ENCODE measurements around the gene COLEC12.

Gene COLEC12

DNA sequence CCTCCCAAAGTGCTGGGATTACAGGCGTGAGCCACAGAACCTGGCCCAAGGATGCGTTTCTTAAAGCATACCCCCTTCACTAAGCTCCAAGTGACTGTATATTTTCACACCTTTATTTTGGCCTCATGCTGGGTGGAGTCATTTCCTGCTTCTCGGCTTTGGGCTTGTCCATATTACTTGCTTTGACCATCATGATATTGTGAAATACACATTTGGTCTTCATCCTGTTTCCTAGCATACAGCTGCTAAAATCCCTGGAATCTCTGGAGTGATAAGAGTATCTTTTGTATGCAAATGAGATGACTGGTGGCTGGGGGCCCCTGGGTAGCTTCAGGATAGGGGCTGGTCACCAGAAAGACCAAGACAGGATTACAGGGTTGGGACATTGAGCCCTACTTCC is 17.6 kb upstream of the COLEC12 start:
- in situ Hi-C loops (cut with HindIII; ENCODE audit: low sequenced_read_pairs): no loop called here
- TF ChIP-seq, protein P1, sequence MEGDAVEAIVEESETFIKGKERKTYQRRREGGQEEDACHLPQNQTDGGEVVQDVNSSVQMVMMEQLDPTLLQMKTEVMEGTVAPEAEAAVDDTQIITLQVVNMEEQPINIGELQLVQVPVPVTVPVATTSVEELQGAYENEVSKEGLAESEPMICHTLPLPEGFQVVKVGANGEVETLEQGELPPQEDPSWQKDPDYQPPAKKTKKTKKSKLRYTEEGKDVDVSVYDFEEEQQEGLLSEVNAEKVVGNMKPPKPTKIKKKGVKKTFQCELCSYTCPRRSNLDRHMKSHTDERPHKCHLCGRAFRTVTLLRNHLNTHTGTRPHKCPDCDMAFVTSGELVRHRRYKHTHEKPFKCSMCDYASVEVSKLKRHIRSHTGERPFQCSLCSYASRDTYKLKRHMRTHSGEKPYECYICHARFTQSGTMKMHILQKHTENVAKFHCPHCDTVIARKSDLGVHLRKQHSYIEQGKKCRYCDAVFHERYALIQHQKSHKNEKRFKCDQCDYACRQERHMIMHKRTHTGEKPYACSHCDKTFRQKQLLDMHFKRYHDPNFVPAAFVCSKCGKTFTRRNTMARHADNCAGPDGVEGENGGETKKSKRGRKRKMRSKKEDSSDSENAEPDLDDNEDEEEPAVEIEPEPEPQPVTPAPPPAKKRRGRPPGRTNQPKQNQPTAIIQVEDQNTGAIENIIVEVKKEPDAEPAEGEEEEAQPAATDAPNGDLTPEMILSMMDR (IDR thresholded peaks at IDR 0.05; ENCODE audit: low read depth, low read length): no peak
- H3K4me3 ChIP-seq (ENCODE audit: low read depth, low read length): no peak overlapping the region
- no peak for DNase-seq (ENCODE audit: low read depth, low spot score)

DNA sequence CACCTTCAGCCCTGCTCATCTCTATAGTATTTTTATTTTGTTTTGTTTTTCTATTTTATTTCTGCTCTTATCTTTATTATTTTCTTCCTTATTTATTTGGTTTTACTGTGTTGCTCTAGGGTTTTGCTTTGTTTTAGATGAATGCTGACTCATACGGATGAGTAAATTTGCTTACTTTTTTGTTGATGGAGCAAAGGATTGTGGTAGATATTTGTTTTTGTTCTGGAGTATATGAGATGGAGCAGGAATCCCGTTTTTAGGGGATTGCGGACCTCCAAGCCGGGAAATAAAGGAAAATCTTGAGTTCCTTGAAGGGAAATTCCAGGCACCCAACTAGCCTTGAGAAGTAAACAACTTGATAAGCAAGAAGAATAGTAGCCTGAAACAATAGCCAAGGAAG is 15.3 kb upstream of the COLEC12 start:
- no peak overlapping the region for H3K4me3 ChIP-seq (ENCODE audit: low read depth, low read length)
- no peak for DNase-seq (ENCODE audit: low read depth, low spot score)
- in situ Hi-C loops (cut with HindIII; ENCODE audit: low sequenced_read_pairs): no loop called here
- TF ChIP-seq, protein P1 (IDR thresholded peaks at IDR 0.05; ENCODE audit: low read depth, low read length): no peak

DNA sequence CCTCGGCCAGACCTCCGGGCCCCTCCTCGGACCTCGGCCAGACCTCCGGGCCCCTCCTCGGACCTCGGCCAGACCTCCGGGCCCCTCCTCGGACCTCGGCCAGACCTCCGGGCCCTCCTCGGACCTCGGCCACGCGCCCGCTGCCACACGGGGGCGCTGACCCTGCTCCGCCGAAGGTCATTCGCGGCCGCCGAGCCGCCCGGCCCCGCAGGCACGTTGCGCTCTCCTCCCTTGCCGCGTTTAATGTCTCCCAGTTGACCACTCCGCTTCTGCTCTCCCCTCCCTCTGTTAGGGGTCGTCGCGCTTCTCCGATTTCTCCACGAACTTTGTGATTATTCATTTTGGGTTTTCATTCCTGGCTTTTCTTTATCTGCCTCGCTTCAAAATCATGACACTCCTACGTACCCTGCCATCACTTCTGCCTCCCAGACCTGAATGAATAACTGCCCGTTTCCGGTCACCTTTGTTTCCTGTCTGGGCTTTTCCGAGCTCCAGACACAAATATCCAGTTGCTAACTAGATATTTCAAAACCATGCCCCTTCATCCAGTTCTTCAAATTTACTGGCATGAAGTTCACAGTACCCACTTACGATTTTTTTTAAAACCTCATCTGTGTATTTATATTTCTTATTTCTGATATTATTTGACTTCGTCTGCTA is 14.8 kb upstream of the COLEC12 start:
- in situ Hi-C loops (cut with HindIII; ENCODE audit: low sequenced_read_pairs): no loop called here
- TF ChIP-seq, protein P1 (IDR thresholded peaks at IDR 0.05; ENCODE audit: low read depth, low read length): no peak
- no peak for DNase-seq (ENCODE audit: low read depth, low spot score)
- no peak overlapping the region for H3K4me3 ChIP-seq (ENCODE audit: low read depth, low read length)

DNA sequence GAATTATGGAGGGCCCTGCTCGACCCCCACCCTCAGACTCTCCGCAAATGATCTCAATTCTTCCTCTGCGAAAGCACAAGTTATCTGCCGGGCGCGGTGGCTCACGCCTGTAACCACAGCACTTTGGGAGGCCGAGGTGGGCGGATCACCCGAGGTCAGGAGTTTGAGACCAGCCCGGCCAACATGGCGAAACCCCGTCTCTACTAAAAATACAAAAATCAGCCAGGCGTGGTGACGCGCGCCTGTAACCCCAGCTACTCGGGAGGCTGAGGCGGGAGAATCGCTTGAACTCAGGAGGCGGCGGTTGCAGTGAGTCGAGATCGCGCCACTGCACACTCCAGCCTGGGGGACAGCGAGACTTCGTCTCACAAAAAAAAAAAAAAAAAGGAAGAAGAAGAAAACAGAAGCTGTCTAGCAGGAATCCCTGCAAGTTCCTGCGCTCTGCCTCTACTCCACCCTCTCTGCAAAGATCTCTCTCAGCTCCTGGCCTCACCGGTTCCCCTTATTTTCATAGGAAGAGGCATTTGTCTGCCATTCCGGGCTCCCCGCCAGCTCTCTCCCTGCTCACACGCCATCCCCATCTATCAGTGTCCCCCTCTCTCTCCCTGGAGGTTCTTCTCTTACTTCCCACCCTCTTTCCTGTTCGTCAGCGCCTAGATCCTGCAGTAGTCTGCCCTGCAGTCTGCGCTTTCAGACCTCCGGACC is 13.5 kb upstream of the COLEC12 start:
- in situ Hi-C loops (cut with HindIII; ENCODE audit: low sequenced_read_pairs): no loop called here
- H3K4me3 ChIP-seq (ENCODE audit: low read depth, low read length): no peak overlapping the region
- DNase-seq (ENCODE audit: low read depth, low spot score): no peak
- TF ChIP-seq, protein P1 (IDR thresholded peaks at IDR 0.05; ENCODE audit: low read depth, low read length): no peak

DNA sequence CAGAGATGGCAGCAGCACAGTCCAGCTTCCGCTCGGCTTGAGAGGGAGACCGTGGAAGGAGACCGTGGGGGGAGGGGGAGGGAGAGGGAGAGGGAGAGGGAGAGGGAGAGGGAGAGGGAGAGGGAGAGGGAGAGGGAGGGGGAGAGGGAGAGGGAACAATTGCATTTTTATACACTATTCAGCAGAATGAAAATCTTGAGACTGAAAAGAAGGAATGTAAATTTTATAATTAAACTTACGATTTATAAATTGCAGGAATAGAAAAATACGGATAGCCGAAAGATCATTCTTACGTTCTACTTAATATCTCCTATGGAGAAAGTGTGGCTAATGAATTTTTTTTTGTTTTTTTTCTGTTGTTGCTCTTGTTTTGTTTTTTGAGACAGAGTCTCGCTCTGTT is 12.5 kb upstream of the COLEC12 start:
- in situ Hi-C loops (cut with HindIII; ENCODE audit: low sequenced_read_pairs): no loop called here
- TF ChIP-seq, protein P1 (IDR thresholded peaks at IDR 0.05; ENCODE audit: low read depth, low read length): no peak
- H3K4me3 ChIP-seq (ENCODE audit: low read depth, low read length): no peak overlapping the region
- no peak for DNase-seq (ENCODE audit: low read depth, low spot score)

DNA sequence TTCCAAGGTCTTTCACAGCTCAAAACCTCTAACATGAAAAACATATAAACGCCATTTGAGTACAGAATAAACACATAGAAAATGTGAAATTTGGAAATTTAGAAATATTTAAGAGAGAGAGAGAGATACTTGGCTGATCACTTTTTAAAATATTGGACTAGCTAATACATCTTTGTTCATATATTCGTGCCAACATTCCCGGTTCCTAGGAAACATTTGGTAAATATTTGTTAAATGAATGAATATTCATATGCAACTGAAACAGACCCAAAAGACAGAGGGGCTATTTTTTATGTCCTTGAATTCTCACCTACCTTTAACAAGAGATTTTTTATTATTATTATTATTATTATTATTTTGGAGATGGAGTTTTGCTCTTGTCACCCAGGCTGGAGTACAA is 8.3 kb upstream of the COLEC12 start:
- in situ Hi-C loops (cut with HindIII; ENCODE audit: low sequenced_read_pairs): no loop called here

More for the DNA sequence above, 8.3 kb upstream of the COLEC12 start:
- TF ChIP-seq, protein P1 (IDR thresholded peaks at IDR 0.05; ENCODE audit: low read depth, low read length): no peak
- no peak overlapping the region for H3K4me3 ChIP-seq (ENCODE audit: low read depth, low read length)
- no peak for DNase-seq (ENCODE audit: low read depth, low spot score)
